Dedifferentiated amniotic fluid mesenchymal stem cell (primary cell): ENCODE results near the gene TMEM254.
"Not testable (repeated sequence)": the region's sequence is repeated elsewhere in the genome, so short reads cannot be mapped to it uniquely, and the experiment has no call there.

ENCODE experiments used
- DNase-seq: peaks from one replicate; pipeline ENCODE4 v3.0.0-alpha.2; 2016; ENCODE audit errors: extremely low spot score

TMEM254 gene

DNA sequence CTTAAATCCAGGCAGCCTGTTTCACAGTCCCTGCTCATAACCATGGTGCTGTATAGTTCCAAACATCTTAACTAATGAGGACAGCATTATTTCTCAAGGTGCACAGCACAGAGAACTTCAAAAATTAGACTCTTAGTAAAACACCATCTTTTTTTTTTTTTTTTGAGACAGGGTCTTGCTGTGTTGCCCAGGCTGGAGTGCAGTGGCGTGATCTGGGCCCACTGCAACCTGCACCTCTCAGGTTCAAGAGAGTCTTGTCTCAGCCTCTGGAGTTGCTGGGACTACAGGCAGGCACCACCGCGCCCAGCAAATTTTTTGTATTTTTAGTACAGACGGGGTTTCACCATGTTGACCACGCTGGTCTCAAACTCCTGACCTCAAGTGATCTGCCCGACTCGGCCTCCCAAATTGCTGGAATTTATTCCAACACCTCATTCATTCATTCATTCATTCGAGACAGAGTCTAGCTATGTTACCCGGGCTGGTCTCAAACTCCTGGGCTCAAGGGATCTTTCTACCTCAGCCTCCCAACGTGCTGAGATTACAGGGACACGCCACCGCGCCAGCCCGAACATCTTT is 507 bp upstream of the TMEM254 start:
- DNase-seq, result no peak

DNA sequence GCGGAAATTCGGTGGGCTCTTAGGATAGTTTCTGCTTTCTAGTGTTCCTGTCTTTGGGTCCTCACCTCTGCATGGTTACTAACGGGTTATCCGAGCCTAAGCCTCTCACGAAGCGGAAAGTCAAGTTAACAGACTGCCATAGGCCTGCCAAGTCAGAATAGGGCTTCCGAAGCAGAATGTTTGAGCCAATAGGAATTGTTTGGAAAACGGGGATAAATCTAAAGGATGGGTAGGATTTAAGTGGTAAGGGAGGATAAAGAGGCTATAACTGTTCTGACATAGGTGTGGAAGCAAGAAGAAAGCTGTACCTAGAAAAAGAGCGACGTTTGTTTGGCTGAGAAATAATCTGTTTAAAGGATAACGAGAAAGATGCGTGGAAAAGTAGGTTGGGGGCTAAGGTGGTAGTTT is 851 bp downstream of the TMEM254 start:
- DNase-seq, result no peak

DNA sequence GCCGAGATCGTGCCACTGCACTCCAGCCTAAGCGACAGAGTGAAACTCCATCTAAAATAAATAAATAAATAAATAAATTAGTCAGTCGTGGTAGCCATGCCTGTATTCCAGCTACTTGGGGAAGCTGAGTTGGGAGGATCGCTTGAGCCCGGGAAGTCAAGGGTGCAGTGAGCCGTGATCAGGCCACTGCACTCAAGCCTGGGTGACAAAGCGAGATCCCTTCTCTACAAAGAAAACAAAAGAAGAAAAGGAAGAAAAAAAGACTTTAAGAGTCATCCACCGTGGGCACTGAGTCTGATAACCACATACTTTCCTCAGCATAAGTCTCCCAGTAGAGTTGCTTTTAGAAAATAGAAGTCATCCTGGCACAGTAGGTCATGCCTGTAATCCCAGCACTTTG is 2.6 kb downstream of the TMEM254 start:
- DNase-seq, result no peak

DNA sequence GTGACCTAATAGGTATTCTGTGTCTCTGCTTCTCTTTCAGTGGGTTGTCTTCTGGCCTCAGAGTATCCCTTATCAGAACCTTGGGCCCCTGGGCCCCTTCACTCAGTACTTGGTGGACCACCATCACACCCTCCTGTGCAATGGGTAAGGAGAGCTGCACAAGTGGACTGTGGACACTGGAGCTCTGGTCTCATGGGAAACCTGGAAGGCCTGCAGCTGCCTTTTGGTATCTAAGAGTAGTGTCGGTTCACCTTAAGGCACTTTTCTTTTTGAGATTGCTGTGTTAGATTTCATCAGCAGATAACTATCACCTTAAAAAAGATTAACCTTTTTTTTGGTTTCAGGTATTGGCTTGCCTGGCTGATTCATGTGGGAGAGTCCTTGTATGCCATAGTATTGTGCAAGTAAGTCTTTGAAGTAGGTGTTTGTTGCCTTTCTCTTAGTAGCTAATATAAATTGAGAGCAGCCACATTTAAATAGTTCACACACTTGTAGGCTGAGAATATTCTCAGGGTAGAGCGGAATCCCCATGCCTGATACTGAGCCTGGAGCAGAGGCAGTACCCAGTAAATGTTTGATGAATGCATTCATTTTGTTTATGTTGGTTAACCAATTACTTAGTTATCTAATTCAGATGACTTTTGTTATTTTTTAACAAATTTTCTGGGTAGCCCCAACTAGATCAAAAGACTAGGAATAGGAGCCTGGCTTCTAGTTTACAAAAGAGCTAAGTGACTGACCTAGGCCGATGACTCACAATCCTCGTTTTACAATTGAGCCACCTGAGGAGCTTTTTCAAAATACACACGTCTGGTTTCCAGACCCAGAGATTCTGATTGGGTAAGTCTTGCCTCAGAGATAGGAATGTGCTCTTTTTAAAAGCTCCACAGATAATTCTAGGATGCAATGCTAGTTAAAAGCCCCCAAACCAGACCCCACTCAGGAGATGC is 3.6 kb downstream of the TMEM254 start:
- no peak for DNase-seq

DNA sequence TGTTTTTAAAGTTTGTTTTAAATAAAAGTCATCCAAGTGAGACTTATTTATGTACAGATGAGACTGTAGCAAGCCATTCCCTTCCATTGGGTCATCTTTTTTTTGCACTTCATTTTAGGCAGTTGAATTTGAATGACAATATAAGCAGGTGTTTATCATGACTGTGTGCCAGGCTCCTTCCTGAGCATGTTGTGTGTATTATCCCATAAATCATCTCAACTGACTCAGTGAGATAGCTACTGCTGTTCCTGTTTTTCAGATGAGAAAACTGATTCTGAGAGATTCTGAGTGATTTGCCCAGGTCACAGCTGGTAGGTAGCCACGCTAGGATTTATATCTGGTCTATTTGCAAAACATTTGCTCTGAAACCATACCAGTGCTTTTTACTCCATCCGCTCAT is 11.7 kb downstream of the TMEM254 start:
- no peak for DNase-seq

DNA sequence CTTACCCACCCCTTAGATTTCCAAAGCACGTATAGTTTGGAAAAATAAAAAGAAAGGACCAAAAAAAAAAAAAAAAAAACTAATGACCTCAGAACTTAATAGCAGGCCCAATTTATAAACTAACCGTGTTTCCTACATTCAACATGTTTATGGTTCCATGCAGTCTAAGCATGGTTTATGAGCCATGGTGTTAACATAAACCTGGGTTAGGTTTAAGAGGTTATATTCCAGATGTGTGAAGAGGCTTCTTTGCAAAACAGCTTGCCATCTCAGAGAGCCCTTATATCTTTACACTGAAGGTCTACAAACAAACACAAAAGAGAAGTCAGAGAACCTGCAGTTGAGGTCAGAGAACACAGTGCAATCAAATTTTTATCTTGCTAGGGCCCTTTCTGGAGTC is 15.8 kb downstream of the TMEM254 start:
- no peak for DNase-seq

DNA sequence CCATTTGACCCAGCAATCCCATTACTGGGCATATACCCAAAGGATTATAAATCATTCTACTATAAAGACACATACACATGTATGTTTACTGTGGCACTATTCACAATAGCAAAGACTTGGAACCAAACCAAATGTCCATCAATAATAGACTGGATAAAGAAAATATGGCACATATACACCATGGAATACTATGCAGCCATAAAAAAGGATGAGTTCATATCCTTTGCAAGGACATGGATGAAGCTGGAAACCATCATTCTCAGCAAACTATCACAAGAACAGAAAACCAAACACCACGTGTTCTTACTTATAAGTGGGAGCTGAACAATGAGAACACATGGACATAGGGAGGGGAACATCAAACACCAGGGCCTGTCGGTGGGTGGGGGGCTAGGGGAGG is 19.8 kb downstream of the TMEM254 start:
- not testable (repeated sequence) for DNase-seq

DNA sequence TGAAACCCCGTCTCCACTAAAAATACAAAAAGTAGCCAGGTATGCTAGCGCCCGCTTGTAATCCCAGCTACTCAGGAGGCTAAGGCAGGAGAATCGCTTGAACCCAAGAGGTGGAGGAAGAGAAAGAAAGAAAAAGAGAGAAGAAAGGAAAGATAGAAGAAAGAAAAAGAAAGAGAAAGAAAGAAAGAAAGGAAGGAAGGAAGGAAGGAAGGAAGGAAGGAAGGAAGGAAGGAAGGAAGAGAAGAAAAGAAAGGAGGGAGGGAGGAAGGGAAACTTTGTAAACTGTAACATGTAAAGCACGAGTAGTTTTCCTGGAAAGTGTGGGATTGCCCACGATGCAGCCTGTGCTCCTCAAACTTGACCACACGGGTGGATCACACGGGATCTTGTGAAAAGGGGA is 20.8 kb downstream of the TMEM254 start:
- DNase-seq, result not testable (repeated sequence)

DNA sequence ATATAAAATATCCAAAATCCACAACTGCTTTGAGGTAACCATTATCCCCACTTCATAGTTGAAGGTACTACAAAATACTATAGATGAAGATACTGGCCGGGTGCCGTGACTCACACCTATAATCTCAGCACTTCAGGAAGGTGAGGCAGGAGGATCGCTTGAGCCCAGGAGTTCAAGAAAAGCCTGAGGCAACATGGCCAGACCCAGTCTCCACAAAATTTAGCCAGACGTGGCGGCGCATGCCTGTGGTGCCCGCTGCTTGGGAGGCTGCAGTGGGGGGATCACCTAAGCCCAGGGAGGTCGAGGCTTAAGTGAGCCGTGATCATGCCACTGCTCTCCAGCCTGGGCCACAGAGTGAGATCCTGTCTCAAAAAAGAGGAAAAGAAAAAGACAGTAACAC is 21.7 kb downstream of the TMEM254 start:
- no peak for DNase-seq

DNA sequence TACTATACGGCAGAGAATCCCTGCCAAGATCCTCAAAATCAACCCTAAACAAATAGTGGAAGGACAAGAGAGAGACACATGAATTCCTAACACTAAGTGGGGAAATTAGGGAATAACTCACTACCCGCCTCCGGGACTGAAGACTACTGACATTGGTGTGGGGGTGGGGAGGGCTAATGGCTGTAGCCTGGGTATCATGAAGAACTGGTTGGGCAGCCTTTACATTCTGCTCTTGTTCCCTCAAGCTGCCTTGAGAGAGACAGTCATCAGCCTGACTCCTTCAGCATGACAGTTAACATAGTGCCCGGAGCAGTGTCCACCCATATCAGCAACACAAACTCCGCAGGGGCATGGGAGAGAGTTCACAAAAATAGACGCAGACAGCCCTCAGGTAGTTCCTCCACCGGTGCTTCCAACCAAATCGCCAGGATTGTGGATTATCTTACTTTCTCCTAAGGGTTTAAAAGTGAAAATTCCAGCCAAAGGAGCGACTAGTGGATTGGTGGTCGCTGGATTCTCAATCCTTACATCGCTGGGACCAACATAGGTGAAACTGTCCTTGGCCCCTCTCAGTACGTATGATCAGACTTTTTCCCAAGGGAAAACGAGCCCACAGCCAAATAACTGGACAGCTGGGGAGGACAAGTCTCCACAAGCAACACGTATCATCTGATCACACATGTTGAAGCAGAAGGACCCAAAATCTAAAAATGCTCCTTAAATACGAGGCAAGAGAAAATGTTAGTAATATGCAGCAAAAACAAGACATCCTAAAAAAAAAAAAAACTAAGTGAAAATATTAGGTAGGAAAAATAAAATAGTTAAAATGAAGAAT is 22.6 kb downstream of the TMEM254 start:
- no peak for DNase-seq

DNA sequence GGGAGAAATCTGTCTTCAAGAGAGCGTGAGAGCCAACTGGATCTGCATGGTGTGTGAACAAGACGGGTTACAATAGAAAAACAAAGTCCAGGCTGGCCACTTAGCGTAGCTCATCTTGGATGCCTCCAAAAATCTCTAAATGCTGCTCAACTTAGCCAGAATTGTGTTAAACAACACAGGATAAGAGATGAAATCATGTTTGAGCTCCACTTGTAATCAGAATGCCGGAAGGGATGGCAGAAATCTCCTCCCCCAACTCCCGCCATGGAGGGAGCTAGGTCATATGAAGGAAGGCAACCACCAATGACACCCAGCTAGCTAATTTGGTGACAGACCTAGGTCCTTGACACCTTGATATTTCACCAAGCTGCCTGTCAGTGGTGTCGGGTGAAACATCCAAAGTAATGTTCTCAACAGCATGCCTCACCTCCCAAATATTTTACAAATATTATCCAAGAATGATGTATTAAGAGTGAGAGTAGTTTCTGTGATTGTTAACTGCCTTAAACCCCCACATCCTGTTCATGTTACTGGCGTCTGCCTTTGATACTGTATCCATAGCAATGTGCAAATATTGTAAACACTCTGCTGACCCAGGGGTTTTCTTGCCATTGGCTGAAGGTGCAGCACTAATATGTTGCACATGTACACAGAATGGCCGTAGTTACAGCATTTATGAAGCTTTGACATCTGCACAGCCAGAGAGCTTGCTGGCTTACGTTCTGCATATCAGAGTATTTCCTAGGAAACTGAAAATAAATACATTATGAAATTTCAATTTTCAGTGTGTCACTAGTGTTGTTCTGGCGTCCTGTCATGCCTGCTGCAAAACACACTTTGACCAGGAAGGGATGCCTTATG is 25.8 kb downstream of the TMEM254 start:
- DNase-seq, result peak; percentile 82

DNA sequence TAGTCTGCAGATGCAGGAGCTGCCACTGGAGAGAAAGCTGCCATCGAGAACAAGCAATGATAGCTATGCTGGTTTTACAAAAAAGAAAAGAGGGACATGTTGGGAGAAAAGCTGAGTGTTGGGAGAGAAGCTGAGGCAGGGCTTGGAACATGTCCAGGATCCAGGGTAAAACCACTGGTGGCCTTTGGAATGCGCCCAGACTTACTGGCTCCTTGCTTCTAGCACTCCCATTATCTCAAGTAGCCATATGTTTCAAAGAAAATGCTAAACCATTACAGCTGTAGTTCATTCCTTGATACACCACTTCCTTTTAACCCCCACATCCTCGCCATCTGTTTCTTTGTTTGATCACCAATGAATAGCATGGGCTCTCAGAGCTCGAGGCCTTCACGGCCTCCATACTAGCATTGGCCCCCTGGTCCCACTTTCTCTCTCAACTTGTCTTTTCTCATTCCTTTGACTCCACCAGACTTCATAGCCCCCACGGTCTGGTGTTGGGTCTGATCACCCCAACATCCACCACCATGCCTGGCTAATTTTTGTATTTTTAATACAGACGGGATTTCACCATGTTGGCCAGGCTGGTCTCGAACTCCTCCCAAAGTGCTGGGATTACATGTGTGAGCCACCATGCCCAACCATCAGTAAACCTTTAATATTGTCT is 30.2 kb downstream of the TMEM254 start:
- DNase-seq, result no peak

DNA sequence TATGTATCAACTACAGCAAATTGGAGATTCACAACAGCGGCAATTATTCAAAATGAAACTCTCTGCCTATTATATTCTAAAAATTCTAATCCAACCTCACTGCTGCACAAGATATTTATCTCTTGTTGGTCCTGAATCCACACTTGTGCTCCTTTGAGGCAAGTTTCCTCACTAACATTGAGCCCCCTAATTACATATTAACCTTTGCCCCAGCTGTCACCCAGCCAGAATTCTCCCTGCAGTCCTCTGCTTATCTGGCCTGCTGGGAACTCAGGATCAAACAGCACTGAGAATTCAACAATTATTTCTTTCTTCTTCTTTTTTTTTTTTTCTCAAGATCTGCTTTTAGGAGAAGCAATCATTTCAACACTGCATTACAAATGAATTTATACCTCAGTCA is 32.5 kb downstream of the TMEM254 start:
- no peak for DNase-seq

DNA sequence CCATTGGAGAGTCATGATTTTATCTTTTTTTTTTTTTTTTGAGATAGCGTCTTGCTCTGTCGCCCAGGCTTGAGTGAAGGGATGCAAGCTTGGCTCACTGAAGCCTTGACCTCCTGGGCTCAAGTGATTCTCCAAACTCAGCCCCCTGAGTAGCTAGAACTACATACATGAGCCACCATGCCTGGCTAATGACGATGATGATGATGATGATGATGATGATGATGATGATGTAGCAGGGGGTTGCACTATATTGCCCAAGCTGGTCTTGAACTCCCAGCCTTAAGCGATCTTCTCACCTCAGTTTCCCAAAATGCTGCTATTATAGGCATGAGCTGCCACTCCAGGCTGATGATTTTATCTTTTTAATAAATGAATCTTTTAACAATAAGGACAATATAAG is 40.2 kb downstream of the TMEM254 start:
- no peak for DNase-seq

DNA sequence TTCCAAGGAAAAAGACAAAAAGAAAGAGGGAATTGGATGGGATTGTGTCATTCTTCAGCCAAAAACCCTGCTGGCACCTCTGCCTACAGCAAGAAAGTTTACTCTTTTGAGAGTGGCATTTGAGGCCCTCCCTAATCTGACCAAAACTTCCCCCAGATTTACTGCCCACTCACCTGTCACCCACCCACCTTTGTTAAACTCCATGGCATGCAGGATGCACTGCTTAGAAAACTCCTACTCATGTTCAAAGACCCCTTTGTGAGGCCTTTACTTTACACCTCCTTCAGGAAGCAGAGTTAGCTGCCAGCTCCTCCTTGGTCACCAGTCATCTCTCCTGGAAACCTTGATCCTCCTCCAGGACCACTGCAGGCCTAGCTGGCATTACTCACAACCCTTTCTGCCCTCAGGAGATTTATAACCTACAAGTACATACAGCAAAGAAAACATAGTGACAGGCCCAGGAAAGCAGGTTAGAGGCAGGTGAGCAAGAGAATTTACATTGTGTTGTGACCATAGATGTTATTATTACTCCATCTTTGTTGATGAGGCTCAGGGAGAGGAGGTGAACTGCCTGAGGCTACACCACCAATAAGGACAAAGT is 43.7 kb downstream of the TMEM254 start:
- no peak for DNase-seq

DNA sequence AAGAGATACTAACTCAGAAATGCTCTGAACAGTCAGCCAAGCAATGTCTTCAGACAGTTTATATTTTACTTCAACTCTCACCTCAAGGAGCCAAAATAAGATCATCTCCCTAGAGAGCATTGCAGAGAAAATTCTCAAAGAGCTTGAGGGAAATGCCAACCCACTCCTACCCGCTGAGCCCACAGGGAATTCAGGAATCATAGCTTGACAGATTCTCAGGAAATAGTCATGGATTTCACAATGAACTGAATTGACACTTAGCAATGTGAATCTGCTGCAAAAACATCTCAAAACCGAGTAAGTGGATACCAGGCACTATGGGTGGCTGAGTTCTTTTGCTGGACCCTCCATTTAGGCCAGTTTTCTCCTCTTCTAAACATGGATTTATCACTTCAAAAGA is 44.3 kb downstream of the TMEM254 start:
- DNase-seq, result no peak

DNA sequence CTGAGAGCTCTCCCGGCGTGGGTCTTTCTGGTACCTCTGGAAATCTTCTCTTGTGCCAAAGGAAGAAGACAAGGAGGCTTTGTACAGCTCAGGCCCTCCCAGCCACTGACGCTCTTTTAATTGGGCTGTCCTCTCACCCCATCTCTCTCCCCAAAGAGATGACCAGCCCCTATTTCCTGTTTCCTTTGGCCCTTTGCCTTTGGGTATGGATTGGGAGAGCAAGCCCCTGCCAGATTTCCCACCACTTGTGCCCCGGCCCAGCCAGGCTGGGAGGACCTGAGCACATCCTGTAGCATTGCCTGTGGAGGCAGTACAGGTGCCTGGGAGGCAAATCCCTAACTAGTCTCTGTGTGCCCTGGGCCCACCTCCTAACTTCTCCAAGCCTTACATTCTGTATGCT is 48.4 kb downstream of the TMEM254 start:
- no peak for DNase-seq

DNA sequence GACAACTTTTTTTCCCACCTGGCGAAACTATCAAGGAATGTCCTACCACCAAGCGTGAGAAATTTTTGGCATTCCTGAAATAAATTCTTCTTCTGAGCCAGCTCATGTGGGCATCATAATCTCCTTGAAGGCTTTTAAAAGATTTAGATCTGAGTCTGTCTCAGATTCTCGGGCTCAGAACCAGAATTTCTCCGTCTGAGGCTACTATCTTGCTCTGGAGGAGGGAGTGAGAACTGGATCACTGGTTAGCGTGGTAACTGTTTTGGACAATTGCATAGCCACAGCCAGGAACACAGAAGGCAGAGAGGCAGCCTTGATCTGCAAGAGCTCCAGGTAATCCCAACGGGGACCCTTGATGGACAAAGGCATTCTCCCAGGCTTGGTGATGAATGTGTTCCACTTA is 53.0 kb downstream of the TMEM254 start:
- DNase-seq, result no peak

DNA sequence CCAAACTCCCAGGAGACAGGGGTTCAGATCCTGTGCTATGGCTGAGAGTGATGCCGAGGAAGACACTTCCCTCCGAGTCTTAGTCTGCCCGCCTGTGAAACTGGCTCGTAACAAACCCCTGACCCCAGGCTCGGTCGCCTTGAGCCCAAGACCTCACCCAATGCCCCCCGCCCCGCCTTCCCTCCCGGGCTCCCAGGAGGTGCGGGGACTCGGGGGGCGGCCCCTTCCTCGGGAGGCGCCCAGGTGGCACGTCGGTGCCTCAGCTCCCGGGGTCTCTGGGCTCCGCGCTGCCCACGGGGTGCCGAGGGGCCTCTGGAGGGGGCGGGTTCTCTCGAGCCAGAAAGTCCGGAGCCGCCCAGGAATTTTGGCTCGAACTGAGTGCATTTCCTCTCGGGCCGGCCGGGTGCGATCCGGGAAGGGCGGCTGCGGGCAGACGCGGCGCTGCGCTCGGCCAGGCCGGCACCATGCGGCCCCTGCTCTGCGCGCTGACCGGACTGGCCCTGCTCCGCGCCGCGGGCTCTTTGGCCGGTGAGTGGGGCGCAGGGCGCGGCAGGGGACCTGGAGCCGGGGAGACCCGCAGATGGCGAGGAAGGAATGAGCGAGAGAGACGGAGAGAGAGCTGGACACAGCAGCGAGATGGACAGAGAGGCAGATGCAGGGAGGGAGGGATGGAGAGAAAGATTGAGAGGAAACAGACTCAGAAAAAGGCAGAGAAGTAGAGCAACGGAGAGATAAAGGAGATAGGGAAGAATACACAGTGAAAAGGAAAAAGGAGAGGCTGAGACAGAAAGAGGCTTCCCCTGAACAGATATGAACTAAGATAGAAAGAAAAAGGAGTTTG is 54.1 kb downstream of the TMEM254 start, which contains the start of gene PLAC9:
Gene PLAC9 (plus strand): TSS at position 432 of the 841 bp plus-strand sequence. CDS start 33 bp downstream, at position 465.
- DNase-seq, result peak; percentile 28
